H1 (cell line): ENCODE measurements around the gene EMC6. TPM values are rescaled to one million over a fixed set of nuclear protein-coding genes. Genes with fewer than 3 reads are reported as not detected.

ENCODE experiments used
- CTCF ChIA-PET: fragments of 300-600 bp; sonication (Branson Sonifier 250); formaldehyde crosslinking; loops from one replicate; lab custom pipeline; 2021; ENCODE audit not compliant: partially characterized antibody; lab: Charles Lee
- POLR2A ChIA-PET: fragments of 300-600 bp; sonication (Branson Sonifier 250); formaldehyde crosslinking; loops from one replicate; lab custom pipeline; 2021; ENCODE audit warnings: inconsistent platforms; ENCODE audit not compliant: partially characterized antibody; lab: Charles Lee
- DNase-seq, 2 experiments: peaks; one replicate each; pipeline versions ENCODE4 v3.0.0 to v3.0.0-alpha.2; 2010 to 2022; ENCODE audit warnings: low spot score in 2 of 2, low read depth in 1 of 2, mixed read lengths in 1 of 2
- FAIRE-seq: peaks from 2 replicates; lab custom pipeline; 2011; peaks lifted over from hg19 to GRCh38; lab: Jason Lieb, UNC
- H2AFZ ChIP-seq: 2 replicates; pipeline ENCODE4 v1.8.1; 2012; ENCODE audit warnings: low read length, inconsistent platforms
- H2AK5ac ChIP-seq: 2 replicates; pipeline ENCODE4 v1.6.1; 2013; ENCODE audit warnings: low read depth, low read length
- H2BK120ac ChIP-seq: replicated peaks from 2 replicates; pipeline ENCODE3; 2013; ENCODE audit warnings: low read depth, low read length, inconsistent platforms
- H2BK12ac ChIP-seq: 2 replicates; pipeline ENCODE4 v1.6.1; 2013; ENCODE audit warnings: low read depth, low read length
- H2BK15ac ChIP-seq: 2 replicates; pipeline ENCODE4 v1.6.1; 2013; ENCODE audit warnings: low read length
- H2BK20ac ChIP-seq: 2 replicates; pipeline ENCODE4 v1.6.1; 2013; ENCODE audit warnings: low read length
- H2BK5ac ChIP-seq: 2 replicates; pipeline ENCODE4 v1.6.1; 2013; ENCODE audit warnings: low read depth, low read length
- H3K14ac ChIP-seq: 2 replicates; pipeline ENCODE4 v1.6.1; 2013; ENCODE audit warnings: inconsistent platforms; ENCODE audit not compliant: insufficient read length
- H3K18ac ChIP-seq: 2 replicates; pipeline ENCODE4 v1.6.1; 2013; ENCODE audit warnings: low read length; ENCODE audit errors: extremely low read depth
- H3K23ac ChIP-seq: 2 replicates; pipeline ENCODE4 v1.6.1; 2013; ENCODE audit warnings: inconsistent platforms; ENCODE audit not compliant: insufficient read length
- H3K23me2 ChIP-seq: 2 replicates; pipeline ENCODE4 v1.6.1; 2013; ENCODE audit warnings: low read depth, low read length
- H3K27ac ChIP-seq: 2 replicates; pipeline ENCODE4 v1.6.1; 2011; ENCODE audit warnings: low read depth, low read length, inconsistent platforms
- H3K27me3 ChIP-seq, 4 experiments: replicated peaks in 1 of 4; 1 replicate in 1 of 4; 2 replicates in 3 of 4; pipeline versions ENCODE4 v1.6.1 to v1.8.1; 2011 to 2013; ENCODE audit warnings: low read length in 3 of 4, mild to moderate bottlenecking in 3 of 4, inconsistent platforms in 2 of 4, mixed read lengths in 2 of 4, moderate library complexity in 1 of 4; ENCODE audit not compliant: control insufficient read depth in 3 of 4, insufficient read depth in 3 of 4; ENCODE audit errors: extremely low read depth in 1 of 4
- H3K36me3 ChIP-seq, 4 experiments: 2 replicates each; pipeline versions ENCODE4 v1.6.1 to v1.8.1; 2011 to 2013; ENCODE audit warnings: mild to moderate bottlenecking in 4 of 4, low read length in 3 of 4, moderate library complexity in 2 of 4, control low read depth in 1 of 4, inconsistent platforms in 1 of 4; ENCODE audit not compliant: insufficient read depth in 4 of 4, control insufficient read depth in 2 of 4
- H3K4ac ChIP-seq: replicated peaks from 2 replicates; pipeline ENCODE3; 2013; ENCODE audit warnings: low read length, low read depth, mixed read lengths, inconsistent platforms; ENCODE audit not compliant: insufficient read length
- H3K4me1 ChIP-seq, 4 experiments: replicated peaks in 1 of 4; 1 replicate in 1 of 4; 2 replicates in 3 of 4; pipeline versions ENCODE4 v1.6.1 to v1.8.1; 2011 to 2013; ENCODE audit warnings: low read length in 3 of 4, inconsistent platforms in 2 of 4, mixed read lengths in 1 of 4; ENCODE audit not compliant: insufficient read depth in 4 of 4, control insufficient read depth in 3 of 4
- H3K4me2 ChIP-seq, 2 experiments: 2 replicates each; pipeline versions ENCODE4 v1.6.1 to v1.8.1; 2011 to 2013; ENCODE audit warnings: low read depth in 2 of 2, low read length in 2 of 2, control low read depth in 1 of 2, inconsistent platforms in 1 of 2, mild to moderate bottlenecking in 1 of 2; ENCODE audit not compliant: insufficient read depth in 1 of 2
- H3K4me3 ChIP-seq, 4 experiments: fragments of 200-600, 300-600 bp in 1 of 4; sonication (generic), shearing (Covaris generic), sonication (Bioruptor Twin) in 1 of 4; 2 replicates each; pipeline versions ENCODE4 v1.5.1 to v1.8.1; 2011 to 2016; ENCODE audit warnings: low read length in 4 of 4, low read depth in 3 of 4, control low read depth in 2 of 4, inconsistent platforms in 2 of 4, mild to moderate bottlenecking in 2 of 4, mixed read lengths in 1 of 4, moderate library complexity in 1 of 4; ENCODE audit not compliant: insufficient read depth in 2 of 4; ENCODE audit errors: extremely low read depth in 1 of 4
- H3K56ac ChIP-seq: replicated peaks from 2 replicates; pipeline ENCODE3; 2013; ENCODE audit warnings: low read depth, mild to moderate bottlenecking, mixed read lengths, low read length, inconsistent platforms; ENCODE audit not compliant: insufficient read length
- H3K79me1 ChIP-seq: 2 replicates; pipeline ENCODE4 v1.6.1; 2013; ENCODE audit warnings: low read depth, low read length, control low read depth
- H3K79me2 ChIP-seq, 2 experiments: 2 replicates each; pipeline versions ENCODE4 v1.6.1 to v1.8.1; 2012 to 2013; ENCODE audit warnings: low read length in 2 of 2, mild to moderate bottlenecking in 2 of 2, inconsistent platforms in 1 of 2; ENCODE audit not compliant: insufficient read depth in 2 of 2, control insufficient read depth in 1 of 2
- H3K9ac ChIP-seq, 4 experiments: replicated peaks in 1 of 4; 1 replicate in 1 of 4; 2 replicates in 3 of 4; pipeline versions ENCODE4 v1.6.1 to v1.8.1; 2011 to 2013; ENCODE audit warnings: low read depth in 3 of 4, low read length in 3 of 4, control low read depth in 2 of 4, mild to moderate bottlenecking in 2 of 4, moderate library complexity in 2 of 4, inconsistent platforms in 1 of 4; ENCODE audit errors: extremely low read depth in 1 of 4
- H3K9me3 ChIP-seq, 2 experiments: 2 replicates each; pipeline versions ENCODE4 v1.6.1 to v1.8.1; 2012 to 2013; ENCODE audit warnings: mild to moderate bottlenecking in 2 of 2, moderate library complexity in 2 of 2, control low read depth in 1 of 2, inconsistent platforms in 1 of 2, low read depth in 1 of 2, low read length in 1 of 2, mixed read lengths in 1 of 2; ENCODE audit not compliant: insufficient read depth in 2 of 2
- H4K20me1 ChIP-seq, 2 experiments: replicated peaks in 1 of 2; 2 replicates each; pipeline versions ENCODE3 to v1.8.1; 2011 to 2013; ENCODE audit warnings: inconsistent platforms in 2 of 2, low read length in 2 of 2, mild to moderate bottlenecking in 1 of 2; ENCODE audit not compliant: insufficient read depth in 2 of 2, control insufficient read depth in 1 of 2
- H4K5ac ChIP-seq: 2 replicates; pipeline ENCODE4 v1.6.1; 2013; ENCODE audit warnings: low read length, low read depth, mixed read lengths, inconsistent platforms; ENCODE audit not compliant: insufficient read length
- H4K8ac ChIP-seq: 2 replicates; pipeline ENCODE4 v1.8.0; 2013; ENCODE audit warnings: mild to moderate bottlenecking, moderate library complexity, low read length, inconsistent platforms; ENCODE audit not compliant: insufficient read depth; ENCODE audit errors: extremely low read depth
- H4K91ac ChIP-seq: replicated peaks from 2 replicates; pipeline ENCODE3; 2013; ENCODE audit warnings: low read length, mixed read lengths, inconsistent platforms; ENCODE audit not compliant: insufficient read length
- BCL11A ChIP-seq, 2 experiments: IDR thresholded peaks; one replicate each; pipeline ENCODE4 v1.6.1; 2011; ENCODE audit warnings: low read depth in 2 of 2, low read length in 2 of 2, mild to moderate bottlenecking in 2 of 2
- CBX5 ChIP-seq: fragments of 300-800, 300-1000 bp; sonication (generic); IDR thresholded peaks from 2 replicates; pipeline ENCODE4 v1.7.1; 2016; ENCODE audit warnings: antibody characterized with exemption, low read length, low read depth
- EGR1 ChIP-seq: IDR thresholded peaks from 2 replicates; pipeline ENCODE4 v1.6.1; 2011; ENCODE audit warnings: low read depth, low read length, borderline replicate concordance
- RBBP5 ChIP-seq: IDR thresholded peaks from 2 replicates; pipeline ENCODE4 v1.7.1; 2012; ENCODE audit warnings: low read depth, mild to moderate bottlenecking, inconsistent platforms, low read length, moderate library complexity, borderline replicate concordance
- TAF1 ChIP-seq: IDR thresholded peaks from 2 replicates; pipeline ENCODE4 v1.6.1; 2011; ENCODE audit warnings: mild to moderate bottlenecking, low read depth, low read length
- WGBS, 2 experiments: shearing (Covaris generic) in 1 of 2; methylation state at CpG; one replicate each; pipeline versions ENCODE4 v1.1.6 to v1.1.7; 2013 to 2015; ENCODE audit warnings: low lambda C conversion rate in 2 of 2, mixed read lengths in 2 of 2, inconsistent platforms in 1 of 2, low coverage in 1 of 2, missing lambda C conversion rate in 1 of 2; ENCODE audit not compliant: insufficient replicate concordance in 2 of 2, insufficient coverage in 1 of 2, insufficient read length in 1 of 2; ENCODE audit errors: extremely low coverage in 1 of 2, missing lambda C conversion rate in 1 of 2; 5-methylcytosine and 5-hydroxymethylcytosine counted together
- polyA plus RNA-seq, 7 experiments: library from polyadenylated mRNA; depleted of rRNA in 3 of 7; stranded (reverse) in 5 of 7; unstranded in 2 of 7; fragments of >200 nt in 5 of 7; fragments of 200-250 nt in 2 of 7; gene quantifications; 1 replicate in 5 of 7; 2 replicates in 1 of 7; 4 replicates in 1 of 7; pipeline versions ENCODE4 v1.2.1 to v1.2.3, GENCODE V29; 2011 to 2013; ENCODE audit warnings: missing spikeins in 2 of 7, mixed read lengths in 2 of 7
- total RNA-seq: library from RNA; stranded (reverse); fragmentation: NEBNext Ultra II Directional; extraction: Animal tissue kit (Norgen Biotek cat#: 25700); gene quantifications from 2 replicates; pipeline ENCODE4 v1.2.1, GENCODE V29; 2021
- TF ChIP-seq, protein P1 (sequence below): IDR thresholded peaks from 2 replicates; pipeline ENCODE4 v1.6.1; 2012; ENCODE audit warnings: inconsistent platforms

Gene EMC6
- total and polyA plus RNA-seq, 2 of the 8 experiments (the other 6 are each of a cell fraction or from before 2014, with no cell fraction given) = 81.5 to 193 TPM

DNA sequence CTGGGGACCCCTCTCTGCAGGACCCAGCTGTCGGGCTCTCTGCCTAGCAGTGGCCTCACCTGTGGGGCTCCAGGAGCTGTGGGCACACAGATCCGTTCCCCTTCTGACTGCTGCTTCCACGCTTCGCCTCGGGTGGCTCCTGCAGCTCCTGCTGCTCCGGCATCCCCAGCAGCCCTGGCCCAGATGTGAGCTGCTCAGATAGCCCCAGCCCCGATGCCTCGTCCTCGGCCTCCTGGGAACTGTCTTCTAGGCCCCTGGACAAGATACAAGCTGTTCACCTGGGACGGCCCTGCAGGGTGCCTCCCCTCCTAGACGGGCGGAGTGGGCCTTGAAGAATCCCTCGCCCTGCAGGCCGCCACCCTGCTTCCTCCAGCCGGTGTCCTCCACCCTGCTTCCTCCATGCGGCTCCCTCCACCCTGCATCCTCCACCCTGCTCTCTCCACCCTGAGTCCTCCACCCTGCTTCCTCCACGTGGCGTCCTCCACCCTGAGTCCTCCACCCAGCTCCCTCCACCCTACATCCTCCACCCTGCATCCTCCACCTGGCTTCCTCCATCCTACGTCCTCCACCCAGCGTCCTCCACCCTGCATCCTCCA is 11.0 kb downstream of the EMC6 start:
- Histone ChIP-seq H2BK5ac (no peak overlapping the region), H3K23me2 (no peaks in the 10 kb centered on the region), H3K79me1 (no peaks in the 10 kb centered on the region), H3K27ac (no peak overlapping the region), H3K27me3 (0 out of 7 replicates have a peak, but pooled peaks cover 0 to 2% (median 0%) of the 10 kb centered on the region in 4 experiments), H3K56ac (no peak overlapping the region), H2BK12ac (no peak overlapping the region), H3K9ac (no peak overlapping the region), H3K4ac (no peak overlapping the region), H2AK5ac (no peak overlapping the region), H3K4me3 (no peak overlapping the region), H3K18ac (no peak overlapping the region), H2BK20ac (no peak overlapping the region), H4K5ac (no peak overlapping the region), H3K14ac (no peak overlapping the region), H3K4me2 (no peak overlapping the region), H2AFZ (no peak overlapping the region), H2BK120ac (no peak overlapping the region), H3K79me2 (no peaks in the 10 kb centered on the region), H3K36me3 (no peaks in the 10 kb centered on the region), H4K91ac (no peak overlapping the region), H4K20me1 (peaks cover 0 to 3% of the 10 kb centered on the region in 2 experiments), H4K8ac (no peak overlapping the region; the same call in 1 of the 2 replicates), H2BK15ac (no peak overlapping the region), H3K9me3 (no peaks in the 10 kb centered on the region), H3K23ac (no peak overlapping the region), H3K4me1 (peaks cover 0 to 2% (median 0%) of the 10 kb centered on the region in 4 experiments; a peak in 2 of 7 replicates)
- CTCF ChIA-PET = interaction anchor here (1.0 to 4.2 kb wide), 6 partner anchors 12 to 108 kb away, joined by 3 to 29 read pairs (median 5); partner anchors contain the start of gene HASPIN
- no peak for TF ChIP-seq EGR1
- no peak for TF ChIP-seq CBX5
- TF ChIP-seq, protein P1, sequence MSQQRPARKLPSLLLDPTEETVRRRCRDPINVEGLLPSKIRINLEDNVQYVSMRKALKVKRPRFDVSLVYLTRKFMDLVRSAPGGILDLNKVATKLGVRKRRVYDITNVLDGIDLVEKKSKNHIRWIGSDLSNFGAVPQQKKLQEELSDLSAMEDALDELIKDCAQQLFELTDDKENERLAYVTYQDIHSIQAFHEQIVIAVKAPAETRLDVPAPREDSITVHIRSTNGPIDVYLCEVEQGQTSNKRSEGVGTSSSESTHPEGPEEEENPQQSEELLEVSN = no peak
- TF ChIP-seq RBBP5 = no peak
- TF ChIP-seq TAF1 = no peak
- no peak for TF ChIP-seq BCL11A (IDR thresholded peaks at IDR 0.05; ENCODE audit: low read depth in 2 of 2, low read length in 2 of 2)
- DNase-seq (no peak), FAIRE-seq (no peak)
- POLR2A ChIA-PET = interaction anchor here (0.8 to 0.9 kb wide), 2 partner anchors 17 to 19 kb away, joined by 3 read pairs; partner anchors contain the start of gene P2RX5
- 90% methylated on average over 20 of the region's 20 CpGs; no CpG with 5 or more reads in 1 of the 2 experiments for WGBS, 2 experiments
